ENCODE data around the gene FAM83G.
A peak's percentile ranks its signal among the peaks of the same experiment; 100 is the strongest.
"Not testable (repeated sequence)": the region's sequence is repeated elsewhere in the genome, so short reads cannot be mapped to it uniquely, and the experiment has no call there.

FAM83G gene

GRCh38 chr17:18958611-18959010 is 46.0 kb downstream of the FAM83G start:
- Mint-ChIP-seq H3K9me3 (no peaks in the 10 kb centered on the region), H3K4me1 (no peaks in the 10 kb centered on the region), H3K27ac (no peak overlapping the region), H3K27me3 (ENCODE audit: low read depth) (peaks cover 4% of the 10 kb centered on the region), H3K4me3 (no peak overlapping the region), H3K36me3 (ENCODE audit: low read depth) (no peaks in the 10 kb centered on the region)
- no peak for TF ChIP-seq CTCF (IDR thresholded peaks at IDR 0.05; ENCODE audit: unreplicated experiment in 3 of 3)

- H3K4me3 Mint-ChIP-seq, result no peak overlapping the region
- H3K27ac Mint-ChIP-seq, result no peak overlapping the region
- TF ChIP-seq CTCF (IDR thresholded peaks at IDR 0.05; ENCODE audit: unreplicated experiment in 3 of 3), result no peak
- H3K4me1 Mint-ChIP-seq, result no peaks in the 10 kb centered on the region
- H3K36me3 Mint-ChIP-seq (ENCODE audit: low read depth), result no peaks in the 10 kb centered on the region
- peaks cover 4% of the 10 kb centered on the region for H3K27me3 Mint-ChIP-seq (ENCODE audit: low read depth)
- H3K9me3 Mint-ChIP-seq, result no peaks in the 10 kb centered on the region
These were observed 46.7 kb downstream of the FAM83G start for GRCh38 chr17:18957831-18958230.

GRCh38 chr17:18956581-18956980 is 48.0 kb downstream of the FAM83G start:
- Mint-ChIP-seq H3K27me3 (ENCODE audit: low read depth) (peaks cover 4% of the 10 kb centered on the region), H3K27ac (no peak overlapping the region), H3K4me1 (no peaks in the 10 kb centered on the region), H3K9me3 (no peaks in the 10 kb centered on the region), H3K36me3 (ENCODE audit: low read depth) (no peaks in the 10 kb centered on the region), H3K4me3 (no peak overlapping the region)
- TF ChIP-seq CTCF (IDR thresholded peaks at IDR 0.05; ENCODE audit: unreplicated experiment in 3 of 3), result no peak

GRCh38 chr17:18956021-18956420 is 48.5 kb downstream of the FAM83G start:
- H3K9me3 Mint-ChIP-seq; H3K27ac Mint-ChIP-seq; H3K36me3 Mint-ChIP-seq (ENCODE audit: low read depth); H3K4me3 Mint-ChIP-seq; H3K4me1 Mint-ChIP-seq; H3K27me3 Mint-ChIP-seq (ENCODE audit: low read depth): not testable (repeated sequence)

DNA sequence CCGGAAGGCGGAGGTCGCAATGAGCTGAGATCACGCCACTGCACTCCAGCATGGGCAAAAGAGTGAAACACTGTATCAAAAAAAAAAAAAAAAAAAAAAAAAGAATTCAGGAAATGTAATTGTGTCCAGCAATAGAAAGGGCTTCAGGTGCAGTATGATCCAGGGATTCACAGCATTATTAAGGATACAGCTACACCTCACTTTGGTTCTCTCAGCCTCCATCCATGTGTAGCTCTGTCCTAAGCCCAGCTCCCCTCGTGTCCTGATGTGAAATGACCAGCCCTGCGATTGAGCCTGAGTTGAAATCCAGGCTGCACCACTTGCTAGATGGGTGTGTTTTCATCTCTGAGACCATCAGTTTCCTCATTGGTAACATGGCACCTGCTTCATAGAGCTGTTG is 49.6 kb downstream of the FAM83G start:
- H3K4me1 Mint-ChIP-seq, result peaks cover 8% of the 10 kb centered on the region
- no peaks in the 10 kb centered on the region for H3K36me3 Mint-ChIP-seq (ENCODE audit: low read depth)
- peaks cover 3% of the 10 kb centered on the region for H3K27me3 Mint-ChIP-seq (ENCODE audit: low read depth)
- peak overlapping the region in 1 of 3 experiments; percentile 30 for H3K27ac Mint-ChIP-seq
- H3K4me3 Mint-ChIP-seq, result no peak overlapping the region
- H3K9me3 Mint-ChIP-seq, result no peaks in the 10 kb centered on the region
- TF ChIP-seq CTCF (IDR thresholded peaks at IDR 0.05; ENCODE audit: unreplicated experiment in 3 of 3), result no peak

- Mint-ChIP-seq H3K27me3 (ENCODE audit: low read depth) (peaks cover 7% of the 10 kb centered on the region), H3K36me3 (ENCODE audit: low read depth) (no peaks in the 10 kb centered on the region), H3K4me1 (peaks cover 15% of the 10 kb centered on the region), H3K4me3 (no peak overlapping the region), H3K27ac (peak overlapping the region in 2 of 3 experiments; percentile 30 to 33), H3K9me3 (no peaks in the 10 kb centered on the region)
- no peak for TF ChIP-seq CTCF (IDR thresholded peaks at IDR 0.05; ENCODE audit: unreplicated experiment in 3 of 3)
These were observed 50.2 kb downstream of the FAM83G start for GRCh38 chr17:18954321-18954720.
